Measurements from ENCODE around the gene LIN7B. TPM values are rescaled to one million over a fixed set of nuclear protein-coding genes. Genes with fewer than 3 reads are reported as not detected.
A peak's percentile ranks its signal among the peaks of the same experiment; 100 is the strongest.
"Not testable (repeated sequence)": the region's sequence is repeated elsewhere in the genome, so short reads cannot be mapped to it uniquely, and the experiment has no call there.

Gene LIN7B, protein sequence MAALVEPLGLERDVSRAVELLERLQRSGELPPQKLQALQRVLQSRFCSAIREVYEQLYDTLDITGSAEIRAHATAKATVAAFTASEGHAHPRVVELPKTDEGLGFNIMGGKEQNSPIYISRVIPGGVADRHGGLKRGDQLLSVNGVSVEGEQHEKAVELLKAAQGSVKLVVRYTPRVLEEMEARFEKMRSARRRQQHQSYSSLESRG
- polyA plus RNA-seq (2012; ENCODE audit: low read depth, missing spikeins) = 0.73 TPM

DNA sequence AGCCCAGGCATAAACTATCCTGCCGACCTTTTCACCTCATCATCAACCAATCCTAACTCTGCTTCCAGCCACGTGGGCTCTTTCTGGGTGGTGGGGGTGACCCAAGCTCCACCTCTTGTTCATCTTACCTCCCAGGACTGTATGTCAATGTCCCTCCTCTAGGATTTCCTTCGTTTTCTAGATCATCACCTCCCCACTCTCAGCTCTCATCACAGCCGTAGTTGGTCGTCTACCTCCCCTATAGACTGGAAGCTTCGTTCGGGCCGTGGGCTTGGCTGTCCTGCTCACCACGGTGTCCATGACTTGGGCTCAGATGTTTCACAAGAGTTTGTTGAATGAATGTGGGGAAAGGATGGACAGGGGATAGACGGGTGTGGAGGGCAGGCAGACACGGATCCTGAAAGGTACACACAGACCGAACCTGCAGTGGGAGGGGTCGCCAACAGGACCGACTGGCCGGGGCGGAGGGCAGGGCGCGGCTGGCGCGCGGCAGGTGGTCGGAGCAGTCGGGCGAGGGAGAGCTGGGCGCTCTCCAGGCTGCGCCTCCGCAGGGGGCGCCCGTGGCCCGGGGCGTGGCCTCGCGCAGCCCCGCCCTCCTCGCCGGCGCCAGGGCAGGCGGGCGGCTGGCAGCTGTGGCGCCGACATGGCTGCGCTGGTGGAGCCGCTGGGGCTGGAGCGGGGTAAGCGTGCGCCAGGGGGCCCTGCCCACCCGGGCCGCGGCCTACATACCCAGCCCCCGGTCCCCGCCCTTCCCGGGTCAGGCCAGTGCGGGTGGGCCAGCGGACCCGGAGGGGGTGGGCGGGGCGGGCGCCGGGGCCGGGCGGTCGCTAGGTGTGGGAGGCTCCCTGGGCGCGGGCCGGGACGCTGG, at the start of gene LIN7B:
TSS of gene LIN7B (plus strand) at position 609 of the 868 bp plus-strand sequence. CDS start at position 644, 35 bp downstream.
- DNase-seq (ENCODE audit: insufficient read length, low spot score) (peak; percentile 94), FAIRE-seq (peak; percentile 82)
- TF ChIP-seq POLR2AphosphoS5 (IDR thresholded peaks at IDR 0.05; ENCODE audit: low read depth, low read length) = 0 out of 2 replicates have a peak, but pooled peaks have one; percentile 25
- no peak for TF ChIP-seq POLR2A (IDR thresholded peaks at IDR 0.05; ENCODE audit: low read depth, low read length)
- TF ChIP-seq TAF1 (IDR thresholded peaks at IDR 0.05; ENCODE audit: low read depth, low read length) = no peak

DNA sequence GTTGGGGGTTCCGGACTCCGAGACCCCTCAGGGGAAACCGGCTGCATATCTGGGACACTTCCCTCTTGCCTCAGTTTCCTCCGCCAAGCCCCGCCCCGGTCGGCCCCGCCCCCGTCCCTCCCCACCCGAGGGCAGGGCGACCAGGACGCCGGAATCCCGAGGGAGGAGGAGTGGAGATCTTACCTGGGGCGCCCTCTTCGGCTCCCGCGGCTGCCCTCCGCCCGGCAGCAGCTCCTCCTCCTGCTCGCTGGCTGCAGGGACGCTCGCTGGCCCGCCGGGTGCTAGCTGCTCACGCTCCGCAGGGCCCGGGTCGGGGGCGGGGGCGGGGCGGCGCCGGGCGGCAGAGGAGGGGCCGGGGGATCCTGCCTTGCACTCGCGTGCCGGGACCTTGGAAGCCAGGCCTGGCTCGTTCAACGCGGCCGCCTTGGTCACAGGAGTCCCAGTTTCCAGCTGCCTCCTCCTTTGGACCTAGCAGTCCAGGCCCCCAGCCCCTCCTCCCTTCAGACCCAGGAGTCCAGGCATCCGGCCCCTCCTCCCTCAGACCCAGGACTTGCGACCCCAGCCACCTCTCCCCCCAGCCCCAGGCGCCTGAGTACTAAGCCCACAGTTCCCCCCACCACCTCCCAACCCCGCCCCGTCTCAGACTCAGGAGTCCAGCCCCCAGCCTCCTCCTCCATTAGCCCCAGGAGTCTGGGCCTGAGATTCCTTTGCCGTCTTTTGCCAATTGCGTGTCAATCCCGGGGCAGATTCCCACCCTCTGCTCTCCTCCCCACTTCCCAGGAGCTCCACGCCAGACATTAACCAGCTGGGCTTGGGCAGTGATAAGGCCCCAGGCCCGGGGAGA, 49.2 kb upstream of the LIN7B start, which contains the start of gene NTF4:
TSS of gene NTF4 (minus strand) at position 51 of the 844 bp plus-strand sequence. CDS start 2,821 bp downstream, outside the sequence.
- DNase-seq (ENCODE audit: insufficient read length, low spot score) = no peak
- FAIRE-seq = no peak
- TF ChIP-seq POLR2AphosphoS5 (IDR thresholded peaks at IDR 0.05; ENCODE audit: low read depth, low read length) (no peak), PAX5 (IDR thresholded peaks at IDR 0.05; ENCODE audit: insufficient read depth, low read length, severe bottlenecking) (no peak), POLR2A (IDR thresholded peaks at IDR 0.05; ENCODE audit: low read depth, low read length) (no peak), POU2F2 (IDR thresholded peaks at IDR 0.05; ENCODE audit: low read depth, low read length) (no peak), TAF1 (IDR thresholded peaks at IDR 0.05; ENCODE audit: low read depth, low read length) (no peak), SPI1 (IDR thresholded peaks at IDR 0.05; ENCODE audit: low read depth, low read length) (no peak)

DNA sequence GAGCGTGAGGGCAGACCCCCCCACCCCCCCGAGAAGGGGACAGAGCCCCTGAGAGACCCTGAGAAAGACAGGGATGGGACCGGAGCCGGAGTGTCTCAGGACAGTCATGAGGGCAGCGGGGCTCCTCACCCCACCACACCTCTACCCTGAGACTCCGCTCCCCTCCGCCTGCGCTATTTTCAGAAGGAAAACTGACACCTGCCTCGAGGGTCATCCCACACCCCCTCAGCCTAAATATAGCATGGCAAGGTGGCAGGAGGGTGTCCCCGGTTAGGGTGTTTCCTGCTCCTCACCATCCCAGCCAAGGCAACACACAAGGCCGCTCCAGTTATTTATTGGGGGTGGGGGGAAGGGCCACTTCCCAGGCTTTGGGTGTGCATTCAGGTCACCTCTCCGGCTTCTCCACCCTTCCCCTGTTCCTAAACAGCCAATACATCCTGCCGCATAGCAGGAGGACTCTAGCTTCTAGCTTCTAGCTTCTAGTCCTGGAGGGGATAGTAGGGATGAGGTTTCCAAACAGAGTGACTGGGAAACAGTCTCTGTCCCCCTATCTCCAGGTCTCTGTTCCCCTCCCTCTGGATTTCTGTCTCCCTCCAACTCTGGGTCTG, 48.2 kb upstream of the LIN7B start:
- DNase-seq (ENCODE audit: insufficient read length, low spot score) (no peak), FAIRE-seq (no peak)
- TF ChIP-seq PAX5 (IDR thresholded peaks at IDR 0.05; ENCODE audit: insufficient read depth, low read length, severe bottlenecking) = no peak
- TF ChIP-seq POLR2AphosphoS5 (IDR thresholded peaks at IDR 0.05; ENCODE audit: low read depth, low read length) = no peak
- no peak for TF ChIP-seq TAF1 (IDR thresholded peaks at IDR 0.05; ENCODE audit: low read depth, low read length)
- TF ChIP-seq SPI1 (IDR thresholded peaks at IDR 0.05; ENCODE audit: low read depth, low read length) = no peak
- TF ChIP-seq POLR2A (IDR thresholded peaks at IDR 0.05; ENCODE audit: low read depth, low read length) = no peak
- TF ChIP-seq POU2F2 (IDR thresholded peaks at IDR 0.05; ENCODE audit: low read depth, low read length) = no peak

DNA sequence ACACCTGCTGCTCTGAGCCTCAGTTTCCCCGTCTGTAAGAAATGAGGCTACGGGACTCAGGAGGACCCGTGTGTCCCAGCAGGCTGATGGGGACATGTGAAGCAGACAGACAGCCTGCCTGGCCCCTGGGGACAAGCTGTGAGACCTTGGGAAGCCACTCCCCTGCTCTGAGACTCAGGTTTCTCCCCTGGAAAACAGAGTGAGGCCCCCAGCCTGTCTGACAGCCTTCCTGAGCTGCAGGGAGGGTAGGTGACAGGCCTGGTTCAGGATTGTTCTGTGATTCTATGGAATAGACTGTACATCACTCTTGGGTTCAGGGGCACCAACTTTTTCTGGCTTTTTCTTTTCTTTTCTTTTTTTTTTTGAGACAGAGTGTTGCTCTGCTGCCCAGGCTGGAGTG, 46.6 kb upstream of the LIN7B start:
- TF ChIP-seq TAF1 (IDR thresholded peaks at IDR 0.05; ENCODE audit: low read depth, low read length) (no peak), PAX5 (IDR thresholded peaks at IDR 0.05; ENCODE audit: insufficient read depth, low read length, severe bottlenecking) (no peak), POLR2AphosphoS5 (IDR thresholded peaks at IDR 0.05; ENCODE audit: low read depth, low read length) (no peak), POU2F2 (IDR thresholded peaks at IDR 0.05; ENCODE audit: low read depth, low read length) (no peak), POLR2A (IDR thresholded peaks at IDR 0.05; ENCODE audit: low read depth, low read length) (no peak), SPI1 (IDR thresholded peaks at IDR 0.05; ENCODE audit: low read depth, low read length) (no peak)
- no peak for FAIRE-seq
- DNase-seq (ENCODE audit: insufficient read length, low spot score) = no peak

DNA sequence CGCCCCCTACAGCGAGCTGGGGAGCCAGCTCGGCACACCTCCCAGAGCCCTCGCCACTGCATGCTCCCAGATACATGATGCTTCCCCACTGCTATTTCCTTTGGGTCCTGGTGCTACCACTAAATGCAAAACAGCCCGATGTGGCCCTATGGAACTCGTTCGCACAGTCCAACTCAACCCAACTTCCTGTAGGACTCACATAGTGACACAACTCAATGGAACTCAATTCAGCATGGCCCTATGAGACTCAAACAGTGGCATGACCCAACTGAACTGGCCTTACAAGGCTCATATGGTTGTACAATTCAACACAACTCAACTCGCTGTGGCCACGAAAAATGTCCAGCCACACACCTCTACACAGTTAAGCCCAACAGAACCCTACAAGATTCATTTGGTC, 45.1 kb upstream of the LIN7B start:
- no peak for FAIRE-seq

DNA sequence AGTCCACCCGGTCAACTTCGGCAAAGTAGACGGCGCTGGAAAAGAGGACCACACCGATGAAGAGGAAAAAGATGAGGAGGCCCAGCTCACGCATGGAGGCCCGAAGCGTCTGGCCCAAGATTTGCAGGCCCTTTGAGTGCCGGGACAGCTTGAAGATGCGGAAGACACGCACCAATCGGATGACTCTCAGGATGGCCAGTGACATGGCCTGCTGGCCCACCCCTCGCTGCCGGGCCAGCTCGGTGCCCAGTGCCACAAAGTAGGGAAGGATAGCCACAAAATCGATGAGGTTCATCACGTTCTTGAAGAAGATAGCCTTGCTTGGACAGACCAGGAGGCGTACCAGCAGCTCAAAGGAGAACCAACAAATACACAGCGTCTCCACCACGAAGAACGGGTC, 43.8 kb upstream of the LIN7B start:
- DNase-seq (ENCODE audit: insufficient read length, low spot score) = no peak
- FAIRE-seq = no peak
- no peak for TF ChIP-seq POLR2A (IDR thresholded peaks at IDR 0.05; ENCODE audit: low read depth, low read length)
- no peak for TF ChIP-seq TAF1 (IDR thresholded peaks at IDR 0.05; ENCODE audit: low read depth, low read length)
- no peak for TF ChIP-seq POU2F2 (IDR thresholded peaks at IDR 0.05; ENCODE audit: low read depth, low read length)
- TF ChIP-seq SPI1 (IDR thresholded peaks at IDR 0.05; ENCODE audit: low read depth, low read length) = no peak
- TF ChIP-seq PAX5 (IDR thresholded peaks at IDR 0.05; ENCODE audit: insufficient read depth, low read length, severe bottlenecking) = no peak
- TF ChIP-seq POLR2AphosphoS5 (IDR thresholded peaks at IDR 0.05; ENCODE audit: low read depth, low read length) = no peak

More for the DNA sequence above, 45.1 kb upstream of the LIN7B start:
- no peak for TF ChIP-seq POU2F2 (IDR thresholded peaks at IDR 0.05; ENCODE audit: low read depth, low read length)
- no peak for DNase-seq (ENCODE audit: insufficient read length, low spot score)

DNA sequence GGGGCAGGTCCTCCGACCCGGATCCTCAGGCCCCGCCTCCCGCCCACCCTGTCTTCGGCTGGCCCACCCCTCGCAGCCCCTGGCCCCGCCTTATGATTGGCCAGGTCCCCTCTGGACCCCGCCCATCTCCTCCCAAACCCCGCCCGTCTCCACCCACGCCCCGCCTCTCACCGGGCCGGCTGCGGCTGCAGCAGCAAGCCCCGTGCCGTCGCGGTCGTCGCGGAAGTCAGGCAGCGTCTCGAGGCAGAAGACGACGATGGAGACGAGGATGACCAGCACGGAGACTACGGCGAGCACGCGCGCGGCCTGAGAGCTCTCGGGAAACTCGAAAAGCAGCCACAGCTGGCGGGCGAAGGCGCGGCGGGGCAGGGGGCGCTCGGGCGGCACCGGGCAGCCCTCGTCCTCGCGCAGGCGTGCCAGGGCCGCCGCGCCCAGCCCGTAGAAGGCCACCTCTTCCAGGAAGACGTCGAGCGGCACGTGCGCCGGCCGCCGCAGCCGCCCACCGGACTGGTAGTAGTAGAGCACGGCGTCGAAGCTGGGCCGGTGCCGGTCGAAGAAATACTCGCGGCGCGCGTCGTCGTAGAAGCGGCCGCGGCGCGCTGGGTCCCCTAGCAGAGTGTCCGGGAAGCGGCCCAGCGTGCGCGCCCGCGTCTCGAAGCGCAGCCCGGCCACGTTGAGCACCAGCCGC, 42.2 kb upstream of the LIN7B start:
- FAIRE-seq = no peak
- TF ChIP-seq POLR2AphosphoS5 (IDR thresholded peaks at IDR 0.05; ENCODE audit: low read depth, low read length) (no peak), POLR2A (IDR thresholded peaks at IDR 0.05; ENCODE audit: low read depth, low read length) (no peak), PAX5 (IDR thresholded peaks at IDR 0.05; ENCODE audit: insufficient read depth, low read length, severe bottlenecking) (no peak), POU2F2 (IDR thresholded peaks at IDR 0.05; ENCODE audit: low read depth, low read length) (no peak), SPI1 (IDR thresholded peaks at IDR 0.05; ENCODE audit: low read depth, low read length) (no peak), TAF1 (IDR thresholded peaks at IDR 0.05; ENCODE audit: low read depth, low read length) (no peak)
- no peak for DNase-seq (ENCODE audit: insufficient read length, low spot score)

DNA sequence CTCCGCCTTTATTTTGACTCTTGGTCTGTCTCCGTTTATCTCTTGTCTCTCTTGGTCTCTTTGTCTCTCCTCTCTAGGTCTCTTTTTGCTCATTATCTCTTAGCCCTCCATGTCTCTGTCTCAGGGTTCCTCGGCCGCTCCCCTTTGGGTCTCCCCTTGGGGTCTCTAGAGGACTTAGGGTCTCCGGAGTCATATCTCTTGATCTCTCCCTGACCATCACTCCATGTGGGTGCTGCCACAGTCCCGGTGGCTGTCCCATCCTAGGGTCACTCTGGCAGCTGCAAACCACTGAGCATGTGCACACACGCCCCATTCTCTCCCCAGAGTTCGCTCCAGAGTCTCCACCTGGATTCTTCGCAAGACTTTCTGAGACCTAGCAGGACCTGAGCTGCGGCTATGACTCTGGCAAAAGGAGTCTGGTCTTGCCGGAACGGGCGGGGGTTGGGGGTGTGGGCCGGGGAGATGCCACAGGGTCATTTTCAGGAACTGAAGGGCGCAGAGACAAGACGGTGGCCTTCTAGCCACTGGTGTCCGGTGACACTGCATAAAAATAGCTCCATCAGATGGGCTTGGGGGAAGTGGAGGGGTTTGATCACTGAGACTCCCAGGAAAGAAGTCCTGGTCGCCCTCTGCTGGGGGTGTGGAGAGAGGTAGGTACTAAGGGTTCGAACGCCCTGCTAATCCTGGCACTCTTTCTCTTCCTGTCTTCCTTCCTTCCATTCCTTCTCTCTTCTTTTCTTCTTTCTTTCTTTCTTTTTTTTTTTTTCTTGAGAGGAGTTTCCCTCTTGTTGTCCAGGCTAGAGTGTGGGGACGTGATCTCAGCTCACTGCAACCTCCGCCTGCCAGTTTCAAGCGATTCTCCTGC, 40.4 kb upstream of the LIN7B start:
- FAIRE-seq (no peak), DNase-seq (ENCODE audit: insufficient read length, low spot score) (no peak)
- no peak for TF ChIP-seq TAF1 (IDR thresholded peaks at IDR 0.05; ENCODE audit: low read depth, low read length)
- TF ChIP-seq POU2F2 (IDR thresholded peaks at IDR 0.05; ENCODE audit: low read depth, low read length) = no peak
- TF ChIP-seq POLR2AphosphoS5 (IDR thresholded peaks at IDR 0.05; ENCODE audit: low read depth, low read length) = no peak
- TF ChIP-seq SPI1 (IDR thresholded peaks at IDR 0.05; ENCODE audit: low read depth, low read length) = no peak
- no peak for TF ChIP-seq PAX5 (IDR thresholded peaks at IDR 0.05; ENCODE audit: insufficient read depth, low read length, severe bottlenecking)
- TF ChIP-seq POLR2A (IDR thresholded peaks at IDR 0.05; ENCODE audit: low read depth, low read length) = no peak

DNA sequence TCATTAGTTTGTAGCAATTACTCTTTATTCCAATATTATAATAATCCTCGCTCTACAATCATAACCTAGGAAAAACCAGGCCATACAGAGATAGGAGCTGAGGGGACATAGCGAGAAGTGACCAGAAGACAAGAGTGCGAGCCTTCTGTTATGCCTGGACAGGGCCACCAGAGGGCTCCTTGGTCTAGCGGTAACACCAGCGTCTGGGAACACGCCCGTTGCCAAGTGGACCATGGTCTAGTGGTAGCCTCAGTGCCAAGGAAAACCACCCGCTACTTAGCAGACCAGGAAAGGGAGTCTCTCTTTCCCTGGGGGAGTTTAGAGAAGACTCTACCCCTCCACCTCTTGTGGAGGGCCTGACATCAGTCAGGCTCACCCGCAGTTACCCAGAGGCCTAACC, 39.3 kb upstream of the LIN7B start:
- FAIRE-seq = peak; percentile 9
- not testable (repeated sequence) for DNase-seq (ENCODE audit: insufficient read length, low spot score)

Measured in GM12891 (cell line).